Midbrain (tissue), 1 donor: ENCODE data around the gene STAT4.

Source experiments
- DNase-seq: peaks from one replicate; lab custom pipeline; 2025; lab: John Stamatoyannopoulos, UW

STAT4 gene

DNA sequence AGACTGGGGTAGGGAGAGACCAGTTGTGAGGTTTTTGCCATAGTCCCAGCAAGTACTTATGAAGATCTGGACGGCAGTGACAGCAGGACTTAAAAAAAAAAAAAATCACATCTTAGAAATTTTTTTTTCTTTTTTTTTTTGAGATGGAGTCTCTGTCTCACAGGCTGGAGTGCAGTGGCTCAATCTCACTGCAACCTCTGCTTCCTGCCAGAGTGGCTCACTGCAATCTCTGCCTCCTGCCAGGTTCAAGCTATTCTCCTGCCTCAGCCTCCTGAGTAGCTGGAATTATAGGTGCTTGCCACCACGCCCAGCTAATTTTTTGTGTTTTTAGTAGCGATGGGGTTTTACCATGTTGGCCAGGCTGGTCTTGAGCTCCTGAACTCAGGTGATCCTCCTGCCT is 22.4 kb upstream of the STAT4 start:
- no peak for DNase-seq

GRCh38 chr2:191171708-191172355 is 21.0 kb upstream of the STAT4 start:
- DNase-seq, result no peak

GRCh38 chr2:191171286-191171685 is 20.5 kb upstream of the STAT4 start:
- no peak for DNase-seq

- no peak for DNase-seq
Measured at GRCh38 chr2:191170773-191171172, 20.0 kb upstream of the STAT4 start.

DNA sequence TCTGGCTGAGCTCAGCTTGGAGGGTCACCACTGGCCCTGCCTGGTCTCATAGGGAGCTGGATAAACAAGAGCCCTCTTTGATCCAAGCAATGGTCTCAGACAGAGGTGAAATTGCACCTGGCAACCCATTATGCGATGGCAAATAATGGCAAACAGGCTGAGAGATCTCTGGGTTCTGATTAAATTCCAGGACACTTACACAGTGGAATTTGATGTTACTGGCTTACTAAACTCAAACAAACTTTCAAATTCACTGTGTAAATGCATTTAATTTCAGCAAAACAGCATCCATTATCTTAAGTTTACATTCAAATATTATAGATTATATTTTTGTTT is 19.5 kb upstream of the STAT4 start:
- no peak for DNase-seq

DNA sequence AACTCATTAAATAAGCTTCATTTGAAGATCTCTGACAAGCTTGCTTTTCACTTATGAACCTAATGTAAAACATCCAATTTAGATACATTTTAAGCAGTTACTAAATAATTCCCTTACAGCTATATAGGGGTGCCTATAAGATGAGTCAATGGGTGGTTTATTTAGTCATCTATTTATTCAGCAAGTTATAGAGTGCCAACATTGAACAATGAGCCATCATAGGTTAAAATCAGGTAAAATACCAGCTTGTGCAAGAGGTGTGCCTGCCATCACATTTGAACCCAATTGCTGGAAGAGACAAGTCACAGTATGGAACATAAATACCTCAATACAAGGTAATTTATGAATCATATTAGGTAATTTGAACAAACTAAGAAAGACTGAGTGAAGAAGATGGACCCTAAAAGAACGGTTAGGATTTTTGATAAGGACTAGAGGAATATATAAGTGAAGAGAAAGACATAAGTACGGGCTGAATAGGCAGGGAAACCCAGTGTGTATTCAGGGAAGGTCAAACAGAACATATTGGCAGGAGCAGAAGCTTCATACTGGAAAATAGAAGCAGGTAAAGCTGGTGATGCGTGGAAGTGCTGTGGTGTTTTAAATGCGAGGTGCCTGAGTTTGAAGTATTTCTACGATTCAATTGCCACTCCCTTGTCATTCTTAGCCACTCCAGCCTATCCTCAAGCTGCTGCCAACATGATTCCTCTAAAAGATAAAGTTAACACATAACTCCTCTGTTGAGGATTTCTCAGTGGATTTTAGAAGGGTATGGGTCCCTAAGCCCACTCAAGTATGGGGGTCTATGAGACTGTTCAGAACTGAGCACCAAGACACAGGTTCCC is 18.9 kb upstream of the STAT4 start:
- no peak for DNase-seq

- DNase-seq, result no peak
Measured at GRCh38 chr2:191167766-191168165, 17.0 kb upstream of the STAT4 start.

DNA sequence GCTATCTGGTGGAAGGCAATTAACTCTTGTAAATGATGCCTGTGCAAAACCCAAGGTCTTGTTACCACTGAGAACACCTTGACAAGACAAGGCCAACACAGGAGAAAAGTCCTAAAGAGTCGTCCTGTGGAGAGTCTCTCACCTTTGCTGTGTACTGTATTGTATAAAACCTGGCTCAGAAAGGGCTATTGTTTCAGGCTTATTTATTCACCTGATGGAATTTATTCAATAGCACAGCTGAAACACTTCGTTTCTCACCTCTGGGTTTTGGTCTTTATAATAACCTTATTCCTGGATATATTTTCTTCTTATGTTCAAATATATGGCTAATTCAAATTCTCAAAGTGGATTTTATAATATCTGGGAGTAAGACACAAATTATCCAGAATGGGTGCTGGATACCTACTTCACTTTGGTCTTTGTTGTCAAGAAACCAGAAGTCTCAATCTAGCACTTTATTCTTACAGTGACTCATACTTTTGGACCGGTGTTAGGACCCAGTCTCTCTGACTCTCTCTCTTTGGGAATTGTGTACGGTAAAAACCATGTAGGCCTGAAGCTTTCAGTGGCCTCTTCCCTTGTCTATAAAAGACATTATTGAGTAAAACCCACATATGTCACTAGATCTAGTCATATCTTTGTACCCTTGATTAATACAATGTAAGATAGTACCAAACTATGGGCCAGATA is 16.1 kb upstream of the STAT4 start:
- no peak for DNase-seq

- DNase-seq, result peak; percentile 64
Measured at GRCh38 chr2:191166111-191166755, 15.4 kb upstream of the STAT4 start.

GRCh38 chr2:191165176-191165643 is 14.4 kb upstream of the STAT4 start:
- DNase-seq, result peak; percentile 64

GRCh38 chr2:191158747-191159146 is 8.0 kb upstream of the STAT4 start:
- no peak for DNase-seq

- no peak for DNase-seq
Measured at GRCh38 chr2:191158193-191158592, 7.4 kb upstream of the STAT4 start.

GRCh38 chr2:191155608-191156071 is 4.8 kb upstream of the STAT4 start:
- no peak for DNase-seq

GRCh38 chr2:191153716-191154115 is 2.9 kb upstream of the STAT4 start:
- no peak for DNase-seq

DNA sequence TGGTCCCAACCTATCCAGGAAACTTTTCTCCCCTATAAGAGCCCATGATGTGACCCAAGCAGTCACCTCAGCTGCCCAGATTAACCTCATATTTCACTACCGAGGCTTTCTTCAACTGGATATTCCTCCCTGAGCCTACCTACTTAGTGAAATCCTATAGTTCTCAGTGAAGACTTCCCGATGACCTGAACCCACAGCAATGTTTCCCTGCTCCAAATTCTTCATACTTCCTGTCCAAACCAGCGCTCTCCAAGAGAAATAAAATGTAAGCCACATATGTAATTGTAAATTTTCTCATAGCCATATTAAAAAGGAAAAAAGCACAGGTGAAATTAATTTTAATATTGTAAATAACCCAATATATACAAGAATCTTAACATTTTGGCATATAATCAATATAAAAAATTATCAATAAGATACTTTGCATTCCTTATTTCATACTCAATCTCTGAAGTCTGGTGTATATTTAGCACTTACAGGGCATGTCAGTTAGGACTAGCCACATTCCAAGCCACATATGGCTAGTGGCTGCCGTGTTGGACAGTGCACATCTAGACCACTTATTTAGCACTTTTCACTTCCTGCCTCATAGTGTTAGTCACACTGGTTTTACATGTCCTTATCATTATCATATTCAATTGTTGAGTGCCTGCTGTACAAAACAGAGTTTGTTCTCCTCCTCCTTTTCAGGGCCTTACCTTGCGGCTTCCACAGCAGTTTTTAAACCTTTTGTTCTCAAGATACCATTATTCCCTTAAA is 1.9 kb upstream of the STAT4 start:
- no peak for DNase-seq

DNA sequence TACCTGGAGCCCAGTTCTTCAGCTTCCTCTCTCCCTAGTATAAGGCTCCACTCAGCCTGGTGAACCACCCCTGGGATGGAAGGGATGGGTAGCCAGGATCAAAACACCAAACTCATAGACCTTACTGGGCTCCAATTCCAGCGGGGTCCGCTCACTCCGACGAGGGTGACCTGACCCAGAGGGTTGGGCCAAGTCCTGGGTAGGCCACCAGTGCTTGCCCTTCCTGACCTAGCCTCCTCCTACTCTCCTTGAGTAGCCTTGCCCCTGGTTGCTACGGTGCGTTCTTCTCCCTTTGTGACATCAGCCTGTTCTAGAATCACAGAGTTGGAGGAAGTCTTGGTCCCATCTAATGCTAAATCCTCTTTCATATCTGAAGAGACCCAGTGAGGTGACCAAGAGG is 537 bp upstream of the STAT4 start:
- DNase-seq, result no peak

GRCh38 chr2:191150230-191150599 is 579 bp downstream of the STAT4 start:
- DNase-seq, result no peak

DNA sequence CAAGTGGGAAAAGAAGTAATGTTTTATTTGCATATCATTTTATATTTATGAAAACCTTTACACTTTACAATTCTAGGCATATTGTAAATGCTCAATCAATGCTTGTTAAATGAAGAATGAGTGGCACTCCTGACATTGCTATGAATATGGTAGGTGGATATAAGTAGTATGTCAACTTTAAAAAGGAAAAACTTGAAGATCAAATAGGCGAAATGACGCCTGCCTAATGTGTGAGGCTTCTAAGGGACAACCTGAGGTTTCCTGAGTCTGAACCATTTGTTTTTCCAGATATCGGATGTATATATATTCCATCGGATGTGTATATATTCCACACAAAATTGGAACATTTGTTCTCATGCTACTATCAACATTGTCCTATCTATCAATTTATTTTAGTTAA is 1.4 kb downstream of the STAT4 start:
- DNase-seq, result no peak

DNA sequence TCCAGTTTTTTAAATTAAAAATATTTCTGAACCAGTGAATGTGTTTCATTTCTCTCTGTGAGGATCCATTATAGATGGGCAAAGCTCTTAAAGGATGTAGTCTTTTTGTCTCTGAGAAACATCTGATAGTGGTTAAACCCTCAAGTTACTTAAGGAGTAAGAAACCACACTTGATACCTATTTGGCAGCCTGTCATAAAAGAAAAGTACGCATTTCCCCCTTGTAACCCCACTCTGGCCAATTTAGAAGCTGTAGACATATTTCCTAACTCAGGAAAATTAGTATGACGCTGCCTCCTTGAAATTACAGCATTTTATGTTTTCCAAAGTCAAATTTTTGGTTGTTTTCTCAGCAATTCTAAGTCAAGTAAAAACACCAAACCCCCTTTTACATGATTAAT is 2.0 kb downstream of the STAT4 start:
- no peak for DNase-seq

DNA sequence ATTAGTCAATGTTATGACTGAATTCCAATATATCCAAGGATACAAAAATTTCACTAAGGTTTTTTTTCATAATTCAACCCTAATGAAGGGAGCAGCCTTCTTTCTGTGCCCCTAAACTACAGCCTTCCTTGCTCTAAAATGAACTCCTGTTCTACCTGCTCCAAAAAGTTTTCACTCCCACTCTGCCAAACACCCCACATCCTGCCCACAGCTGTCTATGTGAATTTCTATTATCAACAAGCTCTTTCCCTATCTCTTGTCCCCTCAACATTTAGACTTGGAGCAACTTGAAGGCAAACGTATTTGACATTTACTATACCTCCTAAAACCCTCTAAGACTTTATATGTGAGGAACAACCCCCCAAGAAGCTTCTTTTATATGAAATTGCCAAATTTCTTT is 2.5 kb downstream of the STAT4 start:
- no peak for DNase-seq

- DNase-seq, result no peak
Measured at GRCh38 chr2:191145769-191146471, 4.9 kb downstream of the STAT4 start.
